Panc1 (cell line): Measurements from ENCODE around the gene ARHGEF17.

Experiments
- POLR2AphosphoS5 ChIP-seq: IDR thresholded peaks from 2 replicates; pipeline ENCODE4 v1.6.1; 2012; ENCODE audit warnings: mild to moderate bottlenecking, low read depth, low read length, moderate library complexity
- TF ChIP-seq, protein P1 (sequence below): fragments of 450-650 bp; IDR thresholded peaks from 2 replicates; pipeline ENCODE4 v1.5.1; 2017; ENCODE audit warnings: mild to moderate bottlenecking

DNA sequence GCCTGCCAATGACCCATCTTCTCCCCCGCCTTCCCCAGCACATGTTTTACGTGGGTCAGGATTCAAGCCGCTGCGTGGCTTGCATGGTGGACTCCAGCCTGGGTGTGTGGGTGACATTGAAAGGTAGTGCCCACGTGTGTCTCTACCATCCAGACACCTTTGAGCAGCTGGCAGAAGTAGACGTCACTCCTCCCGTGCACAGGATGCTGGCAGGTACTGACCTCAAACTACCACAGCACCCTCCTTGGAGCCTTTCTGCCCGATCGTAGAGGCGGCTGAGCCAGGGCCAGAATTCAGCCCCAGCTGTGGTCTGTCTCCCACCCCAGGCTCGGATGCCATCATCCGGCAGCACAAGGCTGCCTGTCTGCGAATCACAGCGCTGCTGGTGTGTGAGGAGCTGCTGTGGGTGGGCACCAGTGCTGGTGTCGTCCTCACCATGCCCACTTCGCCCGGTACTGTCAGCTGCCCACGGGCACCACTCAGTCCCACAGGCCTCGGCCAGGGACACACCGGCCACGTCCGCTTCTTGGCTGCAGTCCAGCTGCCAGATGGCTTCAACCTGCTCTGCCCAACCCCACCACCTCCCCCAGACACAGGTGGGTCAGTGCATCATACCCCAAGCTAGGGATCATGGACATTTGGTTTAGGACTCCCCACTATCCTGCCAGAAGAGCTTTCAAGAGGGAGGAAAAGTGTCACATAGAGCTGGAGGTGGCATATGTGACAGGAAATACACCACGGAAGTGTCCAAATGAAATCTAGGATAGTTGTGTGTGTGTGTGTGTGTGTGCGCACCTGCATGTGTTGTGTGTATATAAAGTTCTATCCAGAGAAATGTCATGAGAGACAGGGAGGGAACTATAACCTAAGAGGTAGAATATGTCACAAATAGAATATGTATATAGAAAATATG is 57.5 kb downstream of the ARHGEF17 start:
- no peak for TF ChIP-seq POLR2AphosphoS5
- TF ChIP-seq, protein P1, sequence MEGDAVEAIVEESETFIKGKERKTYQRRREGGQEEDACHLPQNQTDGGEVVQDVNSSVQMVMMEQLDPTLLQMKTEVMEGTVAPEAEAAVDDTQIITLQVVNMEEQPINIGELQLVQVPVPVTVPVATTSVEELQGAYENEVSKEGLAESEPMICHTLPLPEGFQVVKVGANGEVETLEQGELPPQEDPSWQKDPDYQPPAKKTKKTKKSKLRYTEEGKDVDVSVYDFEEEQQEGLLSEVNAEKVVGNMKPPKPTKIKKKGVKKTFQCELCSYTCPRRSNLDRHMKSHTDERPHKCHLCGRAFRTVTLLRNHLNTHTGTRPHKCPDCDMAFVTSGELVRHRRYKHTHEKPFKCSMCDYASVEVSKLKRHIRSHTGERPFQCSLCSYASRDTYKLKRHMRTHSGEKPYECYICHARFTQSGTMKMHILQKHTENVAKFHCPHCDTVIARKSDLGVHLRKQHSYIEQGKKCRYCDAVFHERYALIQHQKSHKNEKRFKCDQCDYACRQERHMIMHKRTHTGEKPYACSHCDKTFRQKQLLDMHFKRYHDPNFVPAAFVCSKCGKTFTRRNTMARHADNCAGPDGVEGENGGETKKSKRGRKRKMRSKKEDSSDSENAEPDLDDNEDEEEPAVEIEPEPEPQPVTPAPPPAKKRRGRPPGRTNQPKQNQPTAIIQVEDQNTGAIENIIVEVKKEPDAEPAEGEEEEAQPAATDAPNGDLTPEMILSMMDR = no peak
